ENCODE data around the gene DUSP6. TPM values are rescaled to one million over a fixed set of nuclear protein-coding genes. Genes with fewer than 3 reads are reported as not detected.

Gene DUSP6
- polyA plus RNA-seq, 1 donor from 2014 or later, result 44.3 TPM

DNA sequence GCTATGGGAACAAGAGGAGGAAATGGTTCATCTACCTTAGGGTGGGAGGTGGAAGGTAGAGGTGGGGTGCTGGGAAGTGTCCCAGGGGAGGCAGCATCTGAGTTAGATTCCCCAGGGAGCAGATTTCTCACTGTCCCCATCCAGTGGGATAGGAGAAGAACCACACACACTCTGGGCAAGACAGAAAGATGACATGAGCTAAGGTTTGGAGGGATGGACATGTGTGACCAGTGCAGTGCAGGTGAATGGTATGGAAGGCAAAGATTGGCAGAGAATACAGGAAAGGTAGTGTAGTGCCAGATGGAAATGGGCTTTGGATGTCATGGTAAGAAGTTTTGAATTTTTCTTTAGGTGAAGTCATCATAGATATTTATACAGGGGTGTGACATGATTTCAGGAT is 11.3 kb upstream of the DUSP6 start:
- H3K79me2 ChIP-seq (replicated peaks; ENCODE audit: insufficient read depth, low read length), result no peaks in the 10 kb centered on the region
- no peak overlapping the region for H3K4me3 ChIP-seq (ENCODE audit: low read length)
- H3K9ac ChIP-seq (ENCODE audit: low read length), result no peak overlapping the region
- H2AFZ ChIP-seq (ENCODE audit: low read depth, low read length), result no peak overlapping the region
- no peak overlapping the region for H3K27ac ChIP-seq (ENCODE audit: low read length)
- no peaks in the 10 kb centered on the region for H3K27me3 ChIP-seq (ENCODE audit: insufficient read depth, low read depth, low read length)
- TF ChIP-seq RAD21 (conservative IDR thresholded peaks at IDR 0.05) (no peak), MXI1 (conservative IDR thresholded peaks at IDR 0.05; ENCODE audit: poor library complexity, severe bottlenecking) (no peak), POLR2AphosphoS5 (IDR thresholded peaks at IDR 0.05) (no peak), TAF1 (IDR thresholded peaks at IDR 0.05; ENCODE audit: low read depth) (no peak), EP300 (conservative IDR thresholded peaks at IDR 0.05; ENCODE audit: poor library complexity, severe bottlenecking) (no peak), SMC3 (conservative IDR thresholded peaks at IDR 0.05; ENCODE audit: poor library complexity) (no peak), EZH2 (IDR thresholded peaks at IDR 0.05; ENCODE audit: borderline replicate concordance, insufficient read depth, low read length, poor library complexity, severe bottlenecking) (no peak)
- TF ChIP-seq, protein P1, sequence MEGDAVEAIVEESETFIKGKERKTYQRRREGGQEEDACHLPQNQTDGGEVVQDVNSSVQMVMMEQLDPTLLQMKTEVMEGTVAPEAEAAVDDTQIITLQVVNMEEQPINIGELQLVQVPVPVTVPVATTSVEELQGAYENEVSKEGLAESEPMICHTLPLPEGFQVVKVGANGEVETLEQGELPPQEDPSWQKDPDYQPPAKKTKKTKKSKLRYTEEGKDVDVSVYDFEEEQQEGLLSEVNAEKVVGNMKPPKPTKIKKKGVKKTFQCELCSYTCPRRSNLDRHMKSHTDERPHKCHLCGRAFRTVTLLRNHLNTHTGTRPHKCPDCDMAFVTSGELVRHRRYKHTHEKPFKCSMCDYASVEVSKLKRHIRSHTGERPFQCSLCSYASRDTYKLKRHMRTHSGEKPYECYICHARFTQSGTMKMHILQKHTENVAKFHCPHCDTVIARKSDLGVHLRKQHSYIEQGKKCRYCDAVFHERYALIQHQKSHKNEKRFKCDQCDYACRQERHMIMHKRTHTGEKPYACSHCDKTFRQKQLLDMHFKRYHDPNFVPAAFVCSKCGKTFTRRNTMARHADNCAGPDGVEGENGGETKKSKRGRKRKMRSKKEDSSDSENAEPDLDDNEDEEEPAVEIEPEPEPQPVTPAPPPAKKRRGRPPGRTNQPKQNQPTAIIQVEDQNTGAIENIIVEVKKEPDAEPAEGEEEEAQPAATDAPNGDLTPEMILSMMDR (IDR thresholded peaks at IDR 0.05; ENCODE audit: poor library complexity, severe bottlenecking), result no peak
- TF ChIP-seq, protein P2, sequence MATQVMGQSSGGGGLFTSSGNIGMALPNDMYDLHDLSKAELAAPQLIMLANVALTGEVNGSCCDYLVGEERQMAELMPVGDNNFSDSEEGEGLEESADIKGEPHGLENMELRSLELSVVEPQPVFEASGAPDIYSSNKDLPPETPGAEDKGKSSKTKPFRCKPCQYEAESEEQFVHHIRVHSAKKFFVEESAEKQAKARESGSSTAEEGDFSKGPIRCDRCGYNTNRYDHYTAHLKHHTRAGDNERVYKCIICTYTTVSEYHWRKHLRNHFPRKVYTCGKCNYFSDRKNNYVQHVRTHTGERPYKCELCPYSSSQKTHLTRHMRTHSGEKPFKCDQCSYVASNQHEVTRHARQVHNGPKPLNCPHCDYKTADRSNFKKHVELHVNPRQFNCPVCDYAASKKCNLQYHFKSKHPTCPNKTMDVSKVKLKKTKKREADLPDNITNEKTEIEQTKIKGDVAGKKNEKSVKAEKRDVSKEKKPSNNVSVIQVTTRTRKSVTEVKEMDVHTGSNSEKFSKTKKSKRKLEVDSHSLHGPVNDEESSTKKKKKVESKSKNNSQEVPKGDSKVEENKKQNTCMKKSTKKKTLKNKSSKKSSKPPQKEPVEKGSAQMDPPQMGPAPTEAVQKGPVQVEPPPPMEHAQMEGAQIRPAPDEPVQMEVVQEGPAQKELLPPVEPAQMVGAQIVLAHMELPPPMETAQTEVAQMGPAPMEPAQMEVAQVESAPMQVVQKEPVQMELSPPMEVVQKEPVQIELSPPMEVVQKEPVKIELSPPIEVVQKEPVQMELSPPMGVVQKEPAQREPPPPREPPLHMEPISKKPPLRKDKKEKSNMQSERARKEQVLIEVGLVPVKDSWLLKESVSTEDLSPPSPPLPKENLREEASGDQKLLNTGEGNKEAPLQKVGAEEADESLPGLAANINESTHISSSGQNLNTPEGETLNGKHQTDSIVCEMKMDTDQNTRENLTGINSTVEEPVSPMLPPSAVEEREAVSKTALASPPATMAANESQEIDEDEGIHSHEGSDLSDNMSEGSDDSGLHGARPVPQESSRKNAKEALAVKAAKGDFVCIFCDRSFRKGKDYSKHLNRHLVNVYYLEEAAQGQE (IDR thresholded peaks at IDR 0.05; ENCODE audit: borderline replicate concordance), result no peak
- H4K20me1 ChIP-seq (ENCODE audit: insufficient read depth), result no peaks in the 10 kb centered on the region
- no peaks in the 10 kb centered on the region for H3K9me2 ChIP-seq (ENCODE audit: insufficient read depth, low read length)
- no peaks in the 10 kb centered on the region for H3K9me3 ChIP-seq (ENCODE audit: low read length)
- H3K36me3 ChIP-seq (ENCODE audit: insufficient read depth, low read length), result no peaks in the 10 kb centered on the region
- no peak overlapping the region for H3K4me2 ChIP-seq (ENCODE audit: low read length)
- no peaks in the 10 kb centered on the region for H3F3A ChIP-seq (ENCODE audit: insufficient read depth, low read length, poor library complexity, severe bottlenecking)

DNA sequence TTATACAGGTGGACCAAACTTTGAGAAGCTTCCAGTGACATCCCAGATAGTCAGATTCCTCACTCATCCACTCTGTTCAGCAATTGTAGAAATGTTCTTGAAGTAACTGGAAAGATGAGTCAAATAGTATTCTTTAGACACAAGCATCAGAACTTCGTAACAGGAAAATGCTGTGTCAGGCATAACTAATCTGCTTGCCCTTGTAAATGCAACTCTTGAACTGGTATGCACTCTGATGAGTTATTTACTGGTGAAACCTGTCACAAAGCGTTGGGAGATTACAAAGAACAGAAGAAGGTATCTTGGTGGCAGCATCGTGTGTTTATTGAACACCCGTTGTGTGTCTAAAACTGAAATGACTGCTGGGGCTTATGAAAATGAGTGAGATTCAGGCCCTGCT is 10.8 kb upstream of the DUSP6 start:
- TF ChIP-seq, protein P1 (IDR thresholded peaks at IDR 0.05; ENCODE audit: poor library complexity, severe bottlenecking), result no peak
- TF ChIP-seq, protein P2 (IDR thresholded peaks at IDR 0.05; ENCODE audit: borderline replicate concordance), result no peak
- no peak for TF ChIP-seq EZH2 (IDR thresholded peaks at IDR 0.05; ENCODE audit: borderline replicate concordance, insufficient read depth, low read length, poor library complexity, severe bottlenecking)
- TF ChIP-seq SMC3 (conservative IDR thresholded peaks at IDR 0.05; ENCODE audit: poor library complexity), result no peak
- no peak for TF ChIP-seq EP300 (conservative IDR thresholded peaks at IDR 0.05; ENCODE audit: poor library complexity, severe bottlenecking)
- no peak for TF ChIP-seq TAF1 (IDR thresholded peaks at IDR 0.05; ENCODE audit: low read depth)
- TF ChIP-seq MXI1 (conservative IDR thresholded peaks at IDR 0.05; ENCODE audit: poor library complexity, severe bottlenecking), result no peak
- TF ChIP-seq POLR2AphosphoS5 (IDR thresholded peaks at IDR 0.05), result no peak
- no peak for TF ChIP-seq RAD21 (conservative IDR thresholded peaks at IDR 0.05)
- H3K9ac ChIP-seq (ENCODE audit: low read length), result no peak overlapping the region

More for the DNA sequence above, 10.8 kb upstream of the DUSP6 start:
- Histone ChIP-seq H3K4me2 (ENCODE audit: low read length) (no peak overlapping the region), H3K9me3 (ENCODE audit: low read length) (no peaks in the 10 kb centered on the region), H3K36me3 (ENCODE audit: insufficient read depth, low read length) (no peaks in the 10 kb centered on the region), H4K20me1 (ENCODE audit: insufficient read depth) (no peaks in the 10 kb centered on the region), H3F3A (ENCODE audit: insufficient read depth, low read length, poor library complexity, severe bottlenecking) (no peaks in the 10 kb centered on the region), H3K27me3 (ENCODE audit: insufficient read depth, low read depth, low read length) (no peaks in the 10 kb centered on the region), H3K4me3 (ENCODE audit: low read length) (no peak overlapping the region), H3K9me2 (ENCODE audit: insufficient read depth, low read length) (no peaks in the 10 kb centered on the region), H3K27ac (ENCODE audit: low read length) (no peak overlapping the region), H2AFZ (ENCODE audit: low read depth, low read length) (no peak overlapping the region), H3K79me2 (replicated peaks; ENCODE audit: insufficient read depth, low read length) (no peaks in the 10 kb centered on the region)

Measured in neural cell (in vitro differentiated cells).